Tibial nerve (tissue), 4 donors: Measurements from ENCODE around the gene ZNF821. TPM values are rescaled to one million over a fixed set of nuclear protein-coding genes. Genes with fewer than 3 reads are reported as not detected.

ENCODE experiments used
- DNase-seq, 2 donors: peaks; one replicate each; pipeline ENCODE4 v3.0.0-alpha.2; 2019; ENCODE audit warnings: low spot score in 2 of 2
- H3K27ac ChIP-seq, 4 donors: fragments of 200-600 bp; sonication (generic) in 3 of 4; one replicate each; pipeline ENCODE4 v1.5.1; 2017 to 2019; ENCODE audit warnings: mild to moderate bottlenecking in 1 of 4
- H3K27me3 ChIP-seq, 2 donors: fragments of 200-600 bp; sonication (generic) in 1 of 2; one replicate each; pipeline versions ENCODE4 v1.5.1 to v1.6.0; 2017 to 2019
- H3K36me3 ChIP-seq, 3 donors: fragments of 200-600 bp; sonication (generic); one replicate each; pipeline ENCODE4 v1.5.1; 2018 to 2019
- H3K4me1 ChIP-seq, 4 donors: fragments of 200-600 bp; sonication (generic) in 3 of 4; one replicate each; pipeline ENCODE4 v1.5.1; 2017 to 2019
- H3K4me3 ChIP-seq, 4 donors: fragments of 200-600 bp; sonication (generic) in 3 of 4; one replicate each; pipeline ENCODE4 v1.5.1; 2017 to 2019; ENCODE audit warnings: mild to moderate bottlenecking in 1 of 4, moderate library complexity in 1 of 4
- H3K9me3 ChIP-seq, 4 donors: fragments of 200-600 bp; sonication (generic) in 3 of 4; one replicate each; pipeline ENCODE4 v1.5.1; 2017 to 2019
- EP300 ChIP-seq, 2 donors: sonication (generic); formaldehyde crosslinking; IDR thresholded peaks; one replicate each; pipeline ENCODE4 v1.6.1; 2017; ENCODE audit warnings: antibody characterized with exemption in 2 of 2, mild to moderate bottlenecking in 1 of 2
- POLR2A ChIP-seq, 2 donors: fragments of 450-650 bp; IDR thresholded peaks; one replicate each; pipeline ENCODE4 v1.6.1; 2017; ENCODE audit warnings: antibody characterized with exemption in 2 of 2, mild to moderate bottlenecking in 2 of 2, moderate library complexity in 2 of 2
- WGBS, 2 donors: methylation state at CpG; one replicate each; pipeline ENCODE4 v1.1.5; 2018; 5-methylcytosine and 5-hydroxymethylcytosine counted together
- total RNA-seq, 4 donors: library from RNA; depleted of rRNA; stranded (reverse); fragments of >200 nt; gene quantifications; one replicate each; pipeline ENCODE4 v1.1.0, GENCODE V29; 2016
- TF ChIP-seq, protein P1 (sequence below), 5 experiments: fragments of 200-600 bp in 3 of 5; fragments of 450-650 bp in 2 of 5; sonication (generic) in 3 of 5; IDR thresholded peaks; one replicate each; pipeline ENCODE4 v1.5.1; 2016 to 2019; ENCODE audit warnings: antibody characterized with exemption in 5 of 5, mild to moderate bottlenecking in 3 of 5, moderate library complexity in 2 of 5

ZNF821 gene
- total RNA-seq, 4 donors from 2014 or later = 3.5 to 18.9 (median 4.3) TPM

DNA sequence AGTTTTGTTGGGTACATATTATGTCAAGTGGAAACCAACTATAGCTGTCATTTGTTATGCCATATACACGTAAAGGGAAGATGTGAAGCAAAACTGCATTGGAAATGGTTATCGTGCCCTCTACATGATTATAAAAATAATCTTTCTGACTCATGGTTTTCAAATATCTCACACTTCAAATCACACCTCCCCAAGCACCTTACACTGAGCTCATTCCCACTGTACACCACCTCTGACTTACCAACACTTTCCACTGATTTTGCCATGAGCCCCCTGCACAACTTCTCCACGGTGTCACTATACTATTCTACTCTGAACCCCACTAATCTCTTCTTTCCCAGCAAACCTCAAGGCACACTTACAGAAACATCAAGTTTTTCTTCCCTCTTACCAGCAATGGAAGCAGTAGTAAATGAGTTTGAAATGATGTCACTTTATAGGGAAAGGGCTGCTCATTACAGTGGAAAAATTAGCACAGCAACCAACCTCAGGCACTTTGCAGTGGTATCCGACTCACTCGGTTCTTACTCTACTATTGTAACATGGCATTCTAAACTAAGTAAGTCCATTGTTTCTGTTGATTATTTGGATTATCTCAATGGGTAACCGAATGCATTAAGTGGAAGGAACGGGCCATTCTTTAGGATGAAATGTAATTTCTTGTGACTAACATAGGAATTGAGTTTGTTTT is 18.7 kb downstream of the ZNF821 start:
- Histone ChIP-seq H3K4me1 (no peaks in the 10 kb centered on the region), H3K4me3 (no peak overlapping the region), H3K27me3 (no peaks in the 10 kb centered on the region), H3K36me3 (peaks cover 0 to 67% (median 2%) of the 10 kb centered on the region in 3 donors), H3K9me3 (no peaks in the 10 kb centered on the region), H3K27ac (no peak overlapping the region)
- DNase-seq = no peak
- 82 to 90% methylated on average over 7 of the region's 7 CpGs for WGBS, 2 donors
- TF ChIP-seq EP300 (IDR thresholded peaks at IDR 0.05) = no peak
- TF ChIP-seq, protein P1, sequence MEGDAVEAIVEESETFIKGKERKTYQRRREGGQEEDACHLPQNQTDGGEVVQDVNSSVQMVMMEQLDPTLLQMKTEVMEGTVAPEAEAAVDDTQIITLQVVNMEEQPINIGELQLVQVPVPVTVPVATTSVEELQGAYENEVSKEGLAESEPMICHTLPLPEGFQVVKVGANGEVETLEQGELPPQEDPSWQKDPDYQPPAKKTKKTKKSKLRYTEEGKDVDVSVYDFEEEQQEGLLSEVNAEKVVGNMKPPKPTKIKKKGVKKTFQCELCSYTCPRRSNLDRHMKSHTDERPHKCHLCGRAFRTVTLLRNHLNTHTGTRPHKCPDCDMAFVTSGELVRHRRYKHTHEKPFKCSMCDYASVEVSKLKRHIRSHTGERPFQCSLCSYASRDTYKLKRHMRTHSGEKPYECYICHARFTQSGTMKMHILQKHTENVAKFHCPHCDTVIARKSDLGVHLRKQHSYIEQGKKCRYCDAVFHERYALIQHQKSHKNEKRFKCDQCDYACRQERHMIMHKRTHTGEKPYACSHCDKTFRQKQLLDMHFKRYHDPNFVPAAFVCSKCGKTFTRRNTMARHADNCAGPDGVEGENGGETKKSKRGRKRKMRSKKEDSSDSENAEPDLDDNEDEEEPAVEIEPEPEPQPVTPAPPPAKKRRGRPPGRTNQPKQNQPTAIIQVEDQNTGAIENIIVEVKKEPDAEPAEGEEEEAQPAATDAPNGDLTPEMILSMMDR (IDR thresholded peaks at IDR 0.05) = no peak
- no peak for TF ChIP-seq POLR2A (IDR thresholded peaks at IDR 0.05)

DNA sequence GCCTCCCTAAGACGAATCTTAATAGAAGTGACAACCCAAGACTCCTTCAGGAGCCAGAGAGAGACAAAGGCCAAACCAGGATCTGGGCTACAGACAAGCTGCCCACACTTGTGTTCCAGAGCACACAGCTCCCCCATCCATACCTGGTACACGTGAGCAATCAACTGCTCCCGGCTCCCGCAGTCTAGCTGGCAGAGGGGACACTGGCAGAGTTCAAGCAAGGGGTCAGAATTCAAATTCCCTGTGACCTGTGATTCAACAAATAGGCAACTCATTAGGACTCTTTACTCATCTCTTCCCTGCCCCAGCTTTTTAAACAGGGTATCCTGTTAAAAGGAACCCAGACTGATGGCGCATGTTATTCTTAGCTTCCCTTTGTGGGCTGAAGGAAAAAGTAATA is 20.0 kb downstream of the ZNF821 start:
- DNase-seq = no peak
- no peaks in the 10 kb centered on the region for H3K4me1 ChIP-seq
- H3K27me3 ChIP-seq = no peaks in the 10 kb centered on the region
- no peak for TF ChIP-seq POLR2A (IDR thresholded peaks at IDR 0.05)
- no peak for TF ChIP-seq EP300 (IDR thresholded peaks at IDR 0.05)
- TF ChIP-seq, protein P1 (IDR thresholded peaks at IDR 0.05) = no peak
- no peak overlapping the region for H3K27ac ChIP-seq
- no peaks in the 10 kb centered on the region for H3K9me3 ChIP-seq
- no peak overlapping the region for H3K4me3 ChIP-seq
- peaks cover 0 to 78% (median 4%) of the 10 kb centered on the region in 3 donors for H3K36me3 ChIP-seq
- 83 to 93% methylated on average over 5 of the region's 5 CpGs for WGBS, 2 donors

DNA sequence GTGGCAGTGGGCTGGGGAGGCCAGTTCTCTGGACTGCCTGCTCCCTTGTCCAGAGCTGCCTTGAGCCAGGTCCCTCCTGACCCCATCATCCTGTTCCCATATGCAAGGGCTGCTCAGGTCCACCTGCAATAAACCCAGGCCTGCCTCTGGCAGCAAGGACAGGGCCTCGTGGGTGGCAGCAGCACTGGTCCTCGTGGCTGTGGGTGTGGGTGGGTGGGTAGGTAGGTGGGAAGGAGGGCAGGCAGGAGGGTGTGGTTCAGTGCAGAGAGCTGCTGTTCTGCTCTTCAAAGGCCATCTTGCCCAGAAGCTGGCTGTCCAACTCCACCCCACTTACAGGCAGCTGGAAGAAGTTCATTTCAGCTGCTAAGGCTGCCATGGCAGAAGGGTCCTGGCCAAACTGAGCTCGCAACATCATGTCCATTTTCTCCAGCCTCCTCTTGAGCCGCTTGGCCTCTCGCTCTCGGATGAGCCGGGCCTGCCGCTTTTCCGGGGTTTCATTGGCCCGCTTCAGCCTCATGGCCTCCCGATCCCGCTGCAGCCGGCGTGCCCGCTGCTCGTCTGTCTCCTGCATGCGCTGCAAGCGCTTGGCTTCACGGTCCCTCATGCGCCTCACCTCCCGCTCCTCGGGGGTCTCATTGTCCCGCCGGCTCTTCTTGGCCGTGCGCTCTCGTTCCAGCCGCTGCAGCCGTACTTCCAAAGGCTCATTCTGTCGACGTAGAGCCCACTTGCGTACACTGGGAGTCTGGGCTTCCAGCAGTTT is 24.0 kb downstream of the ZNF821 start:
- H3K27ac ChIP-seq = no peak overlapping the region
- H3K27me3 ChIP-seq = no peaks in the 10 kb centered on the region
- H3K36me3 ChIP-seq = peaks cover 0 to 89% (median 4%) of the 10 kb centered on the region in 3 donors
- no peak overlapping the region for H3K4me3 ChIP-seq
- TF ChIP-seq, protein P1 (IDR thresholded peaks at IDR 0.05) = no peak
- TF ChIP-seq POLR2A (IDR thresholded peaks at IDR 0.05) = no peak
- no peak for TF ChIP-seq EP300 (IDR thresholded peaks at IDR 0.05)
- 94% methylated on average over 32 of the region's 32 CpGs for WGBS, 2 donors
- H3K4me1 ChIP-seq = no peaks in the 10 kb centered on the region
- no peak for DNase-seq
- no peaks in the 10 kb centered on the region for H3K9me3 ChIP-seq

- 82 to 87% methylated on average over 5 of the region's 5 CpGs for WGBS, 2 donors
- no peak for TF ChIP-seq EP300 (IDR thresholded peaks at IDR 0.05)
- TF ChIP-seq, protein P1 (IDR thresholded peaks at IDR 0.05) = no peak
- TF ChIP-seq POLR2A (IDR thresholded peaks at IDR 0.05) = no peak
- no peak overlapping the region for H3K4me3 ChIP-seq
- no peak overlapping the region for H3K27ac ChIP-seq
- no peaks in the 10 kb centered on the region for H3K27me3 ChIP-seq
- peaks cover 0 to 5% (median 2%) of the 10 kb centered on the region in 4 donors for H3K4me1 ChIP-seq
- DNase-seq = no peak
- no peaks in the 10 kb centered on the region for H3K9me3 ChIP-seq
- H3K36me3 ChIP-seq = peaks cover 0 to 91% (median 5%) of the 10 kb centered on the region in 3 donors
Measured at GRCh38 chr16:71855937-71856662, 27.9 kb downstream of the ZNF821 start.
